Neuronal stem cell (in vitro differentiated cells): Measurements from ENCODE around the gene KLHL21. TPM values are rescaled to one million over a fixed set of nuclear protein-coding genes. Genes with fewer than 3 reads are reported as not detected.

Experiments
- small RNA-seq: library from polyadenylated mRNA; stranded (forward); fragments of <200 nt; extraction: miRNeasy Mini kit (QIAGEN cat#:217004); gene quantifications from one replicate; pipeline ENCODE3, GENCODE V24; 2013; ENCODE audit not compliant: insufficient read depth

KLHL21 gene

Small RNA genes lying within 50 kb of the gene (small RNA-seq; reads per million reads assigned to genes)
- gene RNU6-731P, result not detected
